ENCODE data around the gene GP1BA. TPM values are rescaled to one million over a fixed set of nuclear protein-coding genes. Genes with fewer than 3 reads are reported as not detected.

Gene GP1BA
- total RNA-seq, 4 donors from 2014 or later = not detected

GRCh38 chr17:4950746-4951204, 18.7 kb downstream of the GP1BA start, which contains the start of gene ENO3:
Gene ENO3 (plus strand): TSS chr17:4951119. CDS start chr17:4951830, 711 bp downstream.
- Histone ChIP-seq H3K27ac (peak within 1 kb of the TSS; percentile 98), H3K36me3 (no peaks in the 10 kb centered on the region), H3K9me3 (no peaks in the 10 kb centered on the region), H3K4me3 (peak within 1 kb of the TSS; percentile 85), H3K27me3 (no peaks in the 10 kb centered on the region), H3K4me1 (peaks cover 43% of the 10 kb centered on the region)
- 57% methylated on average over 7 of the region's 7 CpGs for WGBS
- TF ChIP-seq CTCF (IDR thresholded peaks at IDR 0.05) (no peak), EP300 (IDR thresholded peaks at IDR 0.05) (no peak), POLR2AphosphoS5 (IDR thresholded peaks at IDR 0.05) (no peak)
- no peak for DNase-seq (ENCODE audit: low spot score in 2 of 2)

GRCh38 chr17:4951486-4951885, 19.4 kb downstream of the GP1BA start:
- Histone ChIP-seq H3K27ac (no peak overlapping the region), H3K4me3 (no peak overlapping the region), H3K27me3 (no peaks in the 10 kb centered on the region), H3K9me3 (no peaks in the 10 kb centered on the region), H3K4me1 (peaks cover 35% of the 10 kb centered on the region), H3K36me3 (no peaks in the 10 kb centered on the region)
- whole genome bisulfite sequencing = 86% methylated on average over 3 of the region's 3 CpGs
- DNase-seq (ENCODE audit: low spot score in 2 of 2) = no peak
- TF ChIP-seq CTCF (IDR thresholded peaks at IDR 0.05) (no peak), POLR2AphosphoS5 (IDR thresholded peaks at IDR 0.05) (no peak), POLR2A (IDR thresholded peaks at IDR 0.05) (no peak), EP300 (IDR thresholded peaks at IDR 0.05) (no peak)

GRCh38 chr17:4953451-4953961, 21.4 kb downstream of the GP1BA start:
- no peak overlapping the region for H3K4me3 ChIP-seq
- H3K9me3 ChIP-seq = no peaks in the 10 kb centered on the region
- H3K4me1 ChIP-seq = peaks cover 24% of the 10 kb centered on the region
- no peaks in the 10 kb centered on the region for H3K27me3 ChIP-seq
- DNase-seq (ENCODE audit: low spot score in 2 of 2) = no peak
- TF ChIP-seq POLR2AphosphoS5 (IDR thresholded peaks at IDR 0.05) (no peak), POLR2A (IDR thresholded peaks at IDR 0.05) (no peak), EP300 (IDR thresholded peaks at IDR 0.05) (no peak), CTCF (IDR thresholded peaks at IDR 0.05) (no peak)
- 47% methylated on average over 10 of the region's 14 CpGs for WGBS
- no peak overlapping the region for H3K27ac ChIP-seq
- H3K36me3 ChIP-seq = no peaks in the 10 kb centered on the region

GRCh38 chr17:4955091-4955490, 23.0 kb downstream of the GP1BA start:
- Histone ChIP-seq H3K27ac (no peak overlapping the region), H3K36me3 (peaks cover 13% of the 10 kb centered on the region), H3K4me1 (peaks cover 16% of the 10 kb centered on the region), H3K9me3 (no peaks in the 10 kb centered on the region), H3K4me3 (no peak overlapping the region), H3K27me3 (no peaks in the 10 kb centered on the region)
- DNase-seq (ENCODE audit: low spot score in 2 of 2) = no peak
- TF ChIP-seq POLR2AphosphoS5 (IDR thresholded peaks at IDR 0.05) (no peak), POLR2A (IDR thresholded peaks at IDR 0.05) (no peak), CTCF (IDR thresholded peaks at IDR 0.05) (no peak), EP300 (IDR thresholded peaks at IDR 0.05) (no peak)
- WGBS = 100% methylated on average over 3 of the region's 8 CpGs

GRCh38 chr17:4956493-4957061, 24.5 kb downstream of the GP1BA start:
- no peak for TF ChIP-seq POLR2A (IDR thresholded peaks at IDR 0.05)
- no peak for TF ChIP-seq POLR2AphosphoS5 (IDR thresholded peaks at IDR 0.05)
- TF ChIP-seq CTCF (IDR thresholded peaks at IDR 0.05) = no peak
- no peak for TF ChIP-seq EP300 (IDR thresholded peaks at IDR 0.05)
- WGBS = 83% methylated on average over 10 of the region's 10 CpGs
- no peaks in the 10 kb centered on the region for H3K9me3 ChIP-seq
- DNase-seq (ENCODE audit: low spot score in 2 of 2) = no peak
- H3K27ac ChIP-seq = no peak overlapping the region
- no peak overlapping the region for H3K4me3 ChIP-seq
- peaks cover 20% of the 10 kb centered on the region for H3K36me3 ChIP-seq
- H3K4me1 ChIP-seq = peaks cover 6% of the 10 kb centered on the region
- no peaks in the 10 kb centered on the region for H3K27me3 ChIP-seq

Measured in suprapubic skin (tissue), 4 donors.